HG03097 (cell line): ENCODE data around the gene GLOD4.
"Not testable (repeated sequence)": the region's sequence is repeated elsewhere in the genome, so short reads cannot be mapped to it uniquely, and the experiment has no call there.

Experiments
- ATAC-seq: cut with Tn5 transposase; IDR thresholded peaks from one replicate; pipeline ENCODE4 v1.9.1; 2021; ENCODE audit not compliant: unreplicated experiment, low FRiP score

GLOD4 gene

DNA sequence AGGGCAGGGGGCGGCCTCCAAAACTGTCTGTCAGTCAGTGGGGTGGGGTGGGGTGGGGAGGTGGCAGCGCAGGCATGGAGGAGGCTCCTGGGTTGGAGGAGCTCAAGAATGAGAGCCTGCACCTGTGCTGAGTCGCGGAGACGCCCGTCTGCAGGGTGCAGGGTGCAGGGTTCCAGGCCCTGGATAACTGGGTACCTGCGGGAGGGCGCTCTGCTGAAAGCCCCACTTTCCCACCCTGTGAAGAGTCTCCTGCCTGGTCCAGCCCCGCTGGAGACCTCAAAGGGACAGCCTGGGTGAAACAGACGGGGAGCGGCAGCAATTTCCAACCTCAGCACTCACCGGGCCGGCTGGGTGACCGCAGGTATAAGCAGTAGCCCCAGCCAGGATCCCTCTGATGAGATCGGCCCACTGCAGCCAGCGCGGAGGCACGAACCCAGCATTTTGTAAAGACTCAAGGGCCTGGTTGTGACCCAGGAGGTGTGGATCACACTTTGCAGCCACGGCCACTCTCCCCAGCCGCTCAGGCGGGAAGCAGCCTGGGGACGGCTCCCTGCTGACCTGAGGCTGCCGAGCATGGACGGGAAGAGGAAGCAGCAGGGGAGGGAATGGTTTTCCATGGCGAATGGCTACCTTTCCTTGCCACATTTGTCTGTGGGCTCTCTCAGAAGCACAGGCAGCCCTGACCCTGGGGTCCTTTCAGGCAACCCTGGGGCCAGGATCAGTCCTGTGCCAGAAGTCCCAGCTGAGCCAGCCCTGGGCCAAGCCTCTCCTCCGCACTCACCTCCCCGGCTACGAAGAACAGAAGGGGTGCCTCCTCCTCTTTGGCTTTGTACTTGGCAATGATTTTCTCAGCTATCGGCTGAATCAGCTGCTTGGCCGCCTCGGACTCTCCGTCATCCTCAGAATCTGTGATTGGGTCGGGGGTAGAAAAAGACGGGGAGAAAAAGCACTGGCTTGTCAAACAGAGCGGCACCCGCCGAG lies 21.1 kb upstream of the GLOD4 start:
- no peak for ATAC-seq

DNA sequence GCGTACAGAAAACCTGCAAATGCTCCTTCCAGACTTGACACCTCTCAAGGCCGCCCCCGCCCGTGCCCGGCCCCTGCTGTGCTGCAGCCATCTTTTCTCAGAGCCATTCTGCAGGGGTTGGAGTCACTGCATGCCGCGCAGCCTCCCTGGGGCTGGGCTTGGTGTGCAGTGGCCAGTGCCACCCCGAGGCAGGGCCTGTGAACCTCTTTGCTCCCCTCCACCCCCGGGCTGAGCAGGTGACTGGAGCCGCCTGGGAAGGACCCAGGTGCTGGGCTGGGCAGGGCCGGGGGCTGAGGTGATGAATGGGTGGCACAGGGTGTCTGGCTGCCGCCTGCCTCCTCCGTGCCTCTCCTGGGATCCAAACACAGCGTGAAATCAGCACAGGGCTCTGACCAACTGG lies 20.4 kb upstream of the GLOD4 start:
- ATAC-seq: no peak

DNA sequence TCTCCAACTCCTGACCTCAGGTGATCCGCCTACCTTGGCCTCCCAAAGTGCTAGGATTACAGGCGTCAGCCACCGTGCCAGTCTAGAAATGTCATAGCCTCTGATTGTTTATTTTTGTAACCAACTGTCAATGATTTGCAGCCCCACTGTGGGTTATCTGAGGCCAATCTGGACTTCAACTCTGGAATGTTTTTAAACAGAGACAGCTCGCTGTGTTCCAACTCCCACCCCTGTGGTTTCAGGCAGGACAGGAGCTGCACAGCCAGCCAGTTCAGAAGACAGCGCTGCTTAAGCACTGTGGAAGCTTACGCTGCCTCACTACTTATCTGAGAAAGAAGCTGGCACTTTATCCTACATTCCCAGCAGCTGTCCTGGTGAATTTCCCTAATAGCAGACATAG lies 19.6 kb upstream of the GLOD4 start:
- no peak for ATAC-seq

DNA sequence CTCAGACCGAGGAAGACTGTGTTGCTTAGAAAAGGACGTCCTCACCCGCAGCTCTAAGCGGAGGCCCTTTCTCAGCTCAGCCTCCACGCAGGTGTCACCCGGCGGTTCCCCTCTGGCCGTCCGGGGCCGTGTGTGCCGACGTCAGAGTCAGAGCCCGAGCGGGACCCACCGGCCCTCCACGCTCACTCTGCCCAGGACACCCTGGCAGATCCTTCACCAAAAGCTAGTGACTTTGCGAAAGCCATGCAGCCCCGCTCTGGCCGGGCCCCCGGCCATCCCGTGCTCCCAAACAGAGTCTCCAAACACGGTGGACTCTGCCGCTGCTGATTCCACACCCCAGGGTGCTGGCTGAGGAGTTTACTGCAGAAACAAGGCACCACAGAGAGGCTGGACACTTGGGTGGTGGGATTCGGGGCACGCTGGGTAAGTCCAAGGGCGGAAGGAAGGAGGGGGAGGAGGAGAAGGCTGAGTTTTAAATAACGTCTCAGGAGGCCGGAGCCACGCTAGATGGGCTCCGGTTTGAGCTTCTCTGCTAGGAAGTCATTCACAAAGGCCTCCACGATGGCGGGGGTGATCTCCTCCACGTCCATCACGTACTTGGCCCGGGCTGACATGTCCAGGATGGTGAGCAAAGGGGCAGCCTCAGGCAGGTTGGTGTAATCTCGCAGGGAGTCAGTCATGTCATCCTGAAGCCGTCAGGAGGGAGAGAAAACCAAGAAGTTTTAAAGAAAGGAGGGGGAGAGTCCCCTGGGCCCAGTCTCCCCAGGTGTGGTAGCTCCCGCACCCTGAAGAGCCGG lies 18.6 kb upstream of the GLOD4 start:
- no peak for ATAC-seq

DNA sequence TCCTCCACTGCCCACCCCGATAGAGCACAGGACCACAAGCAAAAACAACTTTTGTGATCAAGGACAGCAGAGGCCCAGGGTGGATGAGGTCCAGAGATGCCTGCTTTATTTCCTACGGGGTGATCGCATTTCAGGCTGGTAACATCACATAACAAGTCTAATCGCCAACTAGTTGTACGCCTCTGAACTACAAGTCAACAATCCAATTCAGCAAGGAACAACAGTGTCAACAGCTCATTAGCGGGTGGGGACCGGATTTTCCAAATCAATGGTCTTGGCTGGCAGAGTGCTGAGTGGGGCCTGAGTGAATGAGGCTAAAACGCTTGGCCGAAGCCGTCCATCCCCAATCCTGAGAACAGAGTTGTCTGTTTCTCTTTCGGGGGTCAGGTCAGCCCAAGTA lies 17.2 kb upstream of the GLOD4 start:
- no peak for ATAC-seq

DNA sequence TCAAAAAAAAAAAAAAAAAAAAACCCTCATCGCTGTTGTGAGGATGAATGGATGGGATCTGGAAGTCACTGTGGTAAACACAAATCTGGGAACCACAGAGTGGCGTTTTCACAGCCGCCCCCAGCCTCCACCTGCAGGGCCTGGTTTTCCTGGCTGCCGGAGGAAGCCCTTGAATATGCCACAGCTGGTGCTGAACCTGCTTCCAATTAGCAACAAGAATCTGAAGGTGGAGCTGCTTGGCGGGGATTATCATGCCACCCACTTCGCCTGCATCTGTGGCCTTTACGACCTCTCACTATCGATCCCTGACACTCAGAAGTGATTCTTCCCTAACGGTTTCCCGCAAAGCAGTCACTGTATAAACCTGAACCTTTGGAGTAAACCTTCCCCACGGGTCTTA lies 16.2 kb upstream of the GLOD4 start:
- no peak for ATAC-seq

DNA sequence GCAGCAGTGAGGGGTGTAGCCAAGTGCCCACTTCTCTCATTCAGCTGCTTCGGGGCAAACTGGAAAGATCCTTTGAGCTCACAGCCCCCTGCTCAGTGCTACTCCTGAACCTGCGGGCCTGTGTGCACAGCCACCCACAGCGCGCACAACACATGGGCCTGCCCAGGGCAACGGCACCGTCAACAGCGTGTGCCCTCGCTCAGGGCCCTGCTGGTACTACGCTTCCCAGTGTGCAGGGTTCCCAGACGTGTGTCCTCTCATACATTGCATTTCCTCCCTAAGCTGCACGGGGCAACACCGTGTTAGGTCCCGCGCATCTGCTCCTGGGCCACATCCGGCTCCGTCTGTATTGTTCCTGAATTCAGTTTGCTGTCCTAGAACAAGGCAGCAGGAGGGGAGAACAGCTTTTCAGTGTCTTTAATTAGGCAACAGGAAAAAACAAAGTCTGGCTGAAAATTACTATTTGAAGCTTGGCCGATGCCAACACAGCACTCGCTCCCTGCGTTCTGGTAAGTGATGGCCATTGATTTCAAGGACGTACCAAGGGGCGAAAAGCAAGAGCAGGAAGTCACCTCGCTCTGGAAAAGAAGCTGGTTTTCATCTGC lies 15.3 kb upstream of the GLOD4 start:
- ATAC-seq: no peak

DNA sequence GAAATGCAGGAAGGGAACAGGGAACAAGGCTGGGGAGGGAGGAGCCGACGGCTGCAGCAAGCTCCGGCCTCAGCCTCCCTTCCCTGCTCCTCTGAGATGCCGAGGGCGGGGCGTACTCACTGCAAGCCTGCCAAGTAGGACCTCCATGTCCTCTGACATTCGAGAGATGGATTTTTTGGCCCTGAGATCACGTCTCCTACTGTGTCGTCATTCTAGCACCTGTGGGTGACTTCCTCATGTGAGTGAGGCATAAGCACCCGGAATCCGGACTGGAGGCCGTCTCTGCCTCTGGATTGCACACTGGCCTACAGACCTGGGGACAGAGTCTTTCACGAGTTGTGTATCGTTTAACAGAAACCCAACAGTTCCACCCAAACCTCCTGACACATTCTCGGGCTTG lies 14.5 kb upstream of the GLOD4 start:
- no peak for ATAC-seq

DNA sequence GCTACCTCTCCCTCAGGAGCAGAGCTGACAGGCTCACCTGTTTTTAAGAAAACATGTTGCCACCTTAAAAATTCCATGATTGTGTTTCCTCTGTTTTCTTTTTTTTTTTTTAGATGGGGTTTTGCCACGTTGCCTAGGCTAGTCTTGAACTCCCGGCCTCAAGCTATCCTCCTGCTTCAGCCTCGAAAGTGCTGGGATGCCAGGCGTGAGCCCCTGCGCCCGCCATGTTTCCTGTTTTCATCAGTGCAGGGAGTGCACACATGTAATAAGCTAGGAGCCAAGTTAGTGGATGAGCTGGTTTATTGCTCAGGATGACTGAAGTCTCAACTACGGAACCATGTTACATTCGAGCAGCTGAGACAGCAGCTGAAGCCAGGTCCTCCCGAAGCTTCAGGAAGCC lies 13.6 kb upstream of the GLOD4 start:
- no peak for ATAC-seq

DNA sequence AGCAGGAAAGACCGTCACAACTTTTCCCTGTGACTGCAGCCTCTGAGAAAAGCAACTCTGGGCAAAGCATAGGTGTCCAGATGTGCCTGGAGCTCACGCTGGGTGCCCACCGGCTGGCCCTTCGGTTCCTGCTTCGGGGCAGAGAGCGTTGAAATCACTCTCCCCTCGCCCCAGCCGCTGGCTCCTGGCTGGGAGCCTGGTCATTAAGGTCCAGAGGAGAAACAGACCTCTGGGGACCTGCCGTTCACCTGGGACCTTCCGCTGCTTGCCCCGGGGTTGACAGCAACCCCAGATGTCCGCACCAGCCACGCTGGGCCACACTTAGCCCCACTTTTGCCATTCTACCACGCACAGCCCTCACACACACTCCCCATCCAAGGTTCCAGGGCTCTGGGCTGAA lies 13.2 kb upstream of the GLOD4 start:
- no peak for ATAC-seq

DNA sequence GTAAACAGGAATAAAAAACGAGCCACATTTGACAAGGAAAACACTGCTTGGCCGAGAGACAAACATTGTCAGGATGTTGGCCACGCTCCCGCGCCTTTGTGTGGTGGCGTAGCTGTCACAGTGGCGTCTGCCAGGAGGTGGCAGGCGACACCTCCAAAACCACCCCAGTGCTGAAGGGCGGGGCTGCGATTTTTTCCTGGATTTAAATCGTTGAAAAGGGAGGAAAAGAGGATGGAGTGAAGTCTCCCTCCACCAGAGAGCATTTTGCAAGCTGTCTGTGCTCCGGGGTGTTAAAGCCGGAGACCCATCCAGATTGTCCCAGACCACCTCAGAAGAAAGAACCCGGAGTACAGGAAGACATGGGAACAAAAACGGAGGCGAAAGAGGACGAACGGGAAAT lies 12.8 kb upstream of the GLOD4 start:
- no peak for ATAC-seq

DNA sequence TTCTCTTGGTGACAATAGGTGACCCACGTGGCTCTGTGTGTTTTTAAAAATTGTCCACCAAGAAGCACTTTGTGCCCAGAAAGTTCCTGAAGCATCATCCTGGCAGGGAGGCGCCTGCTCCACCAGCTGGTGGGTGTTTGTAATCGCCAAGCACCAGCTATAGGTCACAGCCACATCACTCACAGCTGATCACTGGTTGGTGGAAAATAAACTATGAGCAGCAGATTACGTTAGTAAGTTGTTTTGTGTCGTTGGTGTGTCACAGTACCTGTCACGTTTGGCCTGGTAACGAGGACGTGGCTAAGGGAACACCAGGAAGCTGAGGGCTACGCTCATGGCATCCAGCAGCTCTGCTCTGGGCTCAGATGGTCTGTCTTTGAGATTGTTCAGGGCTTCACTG lies 10.2 kb upstream of the GLOD4 start:
- ATAC-seq: no peak

DNA sequence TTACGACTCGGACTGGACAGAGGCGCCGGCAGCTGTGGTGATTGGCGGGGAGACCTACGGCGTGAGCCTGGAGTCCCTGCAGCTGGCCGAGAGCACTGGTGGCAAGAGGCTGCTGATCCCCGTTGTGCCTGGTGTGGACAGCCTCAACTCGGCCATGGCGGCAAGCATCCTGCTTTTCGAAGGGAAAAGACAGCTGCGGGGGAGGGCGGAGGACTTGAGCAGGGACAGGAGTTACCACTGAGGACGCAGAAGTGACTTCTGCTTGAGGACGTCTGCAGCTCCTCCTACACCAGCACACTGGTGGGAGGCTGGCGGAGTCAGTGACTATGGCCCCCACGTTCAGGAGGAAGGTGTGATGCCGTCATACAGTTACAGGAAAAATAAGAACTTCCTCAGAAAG lies 9.7 kb upstream of the GLOD4 start:
- ATAC-seq: no peak

DNA sequence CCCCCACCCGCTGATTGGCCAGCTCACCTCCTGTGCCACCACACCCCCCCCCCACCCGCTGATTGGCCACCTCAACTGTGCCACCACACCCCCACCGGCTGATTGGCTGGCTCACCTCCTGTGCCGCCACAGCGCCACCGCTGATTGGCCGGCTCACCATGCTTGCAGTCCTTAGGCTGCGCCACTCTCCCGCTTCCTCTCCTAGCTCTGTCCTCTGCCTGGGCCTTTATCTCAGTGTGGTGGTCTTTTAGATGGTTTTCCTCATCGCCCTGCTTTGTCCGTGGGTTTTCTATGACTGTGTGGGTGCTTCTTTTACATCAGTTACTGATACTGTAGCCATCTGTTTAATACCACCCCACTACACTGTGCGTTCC lies 8.8 kb upstream of the GLOD4 start:
- not testable (repeated sequence) for ATAC-seq

DNA sequence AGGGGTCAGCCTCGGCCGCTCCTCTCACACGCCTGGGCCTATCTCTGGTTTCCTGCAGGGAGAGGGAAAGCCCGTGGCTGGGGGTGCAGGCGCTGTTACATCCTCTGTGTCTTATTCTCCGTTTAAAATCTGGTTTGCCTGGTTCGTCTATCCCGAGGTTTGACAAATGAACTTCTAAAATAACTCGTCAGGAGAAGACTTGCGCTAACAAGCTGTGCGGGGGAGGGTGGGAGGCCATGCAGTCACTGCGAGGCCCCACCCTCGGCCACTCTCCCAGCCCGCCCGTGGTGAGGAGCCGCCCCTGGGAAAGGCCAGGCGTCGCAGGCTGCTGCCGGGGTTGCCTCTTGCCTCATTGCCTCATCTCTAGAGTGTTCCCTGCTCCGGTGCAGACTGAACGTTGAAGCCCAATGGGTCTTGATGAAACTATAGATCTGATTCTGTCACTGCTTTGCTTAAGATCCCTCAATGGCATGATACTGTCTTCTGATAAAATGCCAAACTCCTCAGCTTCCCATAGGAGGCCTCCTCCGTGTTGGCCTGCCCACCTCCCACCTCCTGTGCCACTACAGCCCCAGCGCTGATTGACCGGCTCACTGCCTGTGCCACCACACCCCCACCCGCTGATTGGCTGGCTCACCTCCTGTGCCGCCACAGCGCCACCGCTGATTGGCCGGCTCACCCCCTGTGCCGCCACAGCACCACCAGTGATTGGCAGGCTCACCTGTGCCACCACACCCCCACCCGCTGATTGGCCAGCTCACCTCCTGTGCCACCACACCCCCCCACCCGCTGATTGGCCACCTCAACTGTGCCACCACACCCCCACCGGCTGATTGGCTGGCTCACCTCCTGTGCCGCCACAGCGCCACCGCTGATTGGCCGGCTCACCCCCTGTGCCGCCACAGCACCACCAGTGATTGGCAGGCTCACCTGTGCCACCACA lies 8.1 kb upstream of the GLOD4 start:
- not testable (repeated sequence) for ATAC-seq

DNA sequence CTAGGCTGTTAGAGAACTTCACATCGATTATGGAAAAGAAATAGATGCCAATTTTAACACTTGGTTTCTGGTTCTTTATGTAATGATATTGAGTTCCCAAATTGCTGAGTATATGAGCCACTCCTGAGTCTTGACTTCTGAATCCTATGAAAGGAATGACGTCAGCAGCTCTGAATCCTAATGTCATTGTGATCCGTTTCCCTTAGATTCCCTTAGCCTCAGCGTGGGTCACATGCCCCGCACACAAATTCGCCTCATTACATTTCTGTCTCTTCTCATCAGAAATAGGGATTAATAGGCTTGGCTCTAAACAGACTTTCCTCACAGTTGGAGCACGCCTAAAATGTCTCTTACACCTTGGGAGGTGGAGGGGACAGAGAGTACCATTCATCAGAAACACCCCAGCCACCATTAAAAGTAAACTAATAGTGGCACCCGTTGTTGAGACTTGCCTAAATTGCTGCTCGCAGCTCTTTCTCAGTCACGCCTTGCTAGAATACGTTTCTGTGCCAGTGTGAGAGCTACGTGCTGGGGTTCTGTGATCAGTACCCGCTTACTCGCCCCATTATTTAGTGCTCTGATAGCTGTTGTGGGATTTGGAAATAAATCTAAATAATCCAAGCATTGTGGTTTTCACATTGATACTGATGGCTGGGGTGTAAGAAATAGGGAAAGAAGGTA lies 7.2 kb upstream of the GLOD4 start:
- no peak for ATAC-seq

DNA sequence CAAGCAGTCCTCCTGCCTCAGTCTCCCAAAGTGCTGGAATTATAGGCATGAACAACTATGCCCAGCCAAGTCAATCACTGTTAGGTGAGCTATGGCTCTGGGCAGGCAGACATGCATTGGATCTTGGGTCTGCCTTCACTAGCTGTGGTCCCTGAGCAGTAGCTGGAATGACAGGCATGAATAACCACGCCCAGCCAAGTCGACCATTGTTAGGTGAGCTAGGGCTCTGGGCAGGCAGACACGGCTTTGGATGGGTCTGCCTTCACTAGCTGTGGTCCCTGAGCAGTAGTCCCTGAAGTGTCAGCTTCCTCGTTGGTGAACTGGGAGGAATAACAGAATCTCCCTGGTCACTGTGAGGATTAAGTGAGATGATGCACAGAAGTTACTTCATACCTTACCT lies 6.5 kb upstream of the GLOD4 start:
- no peak for ATAC-seq

DNA sequence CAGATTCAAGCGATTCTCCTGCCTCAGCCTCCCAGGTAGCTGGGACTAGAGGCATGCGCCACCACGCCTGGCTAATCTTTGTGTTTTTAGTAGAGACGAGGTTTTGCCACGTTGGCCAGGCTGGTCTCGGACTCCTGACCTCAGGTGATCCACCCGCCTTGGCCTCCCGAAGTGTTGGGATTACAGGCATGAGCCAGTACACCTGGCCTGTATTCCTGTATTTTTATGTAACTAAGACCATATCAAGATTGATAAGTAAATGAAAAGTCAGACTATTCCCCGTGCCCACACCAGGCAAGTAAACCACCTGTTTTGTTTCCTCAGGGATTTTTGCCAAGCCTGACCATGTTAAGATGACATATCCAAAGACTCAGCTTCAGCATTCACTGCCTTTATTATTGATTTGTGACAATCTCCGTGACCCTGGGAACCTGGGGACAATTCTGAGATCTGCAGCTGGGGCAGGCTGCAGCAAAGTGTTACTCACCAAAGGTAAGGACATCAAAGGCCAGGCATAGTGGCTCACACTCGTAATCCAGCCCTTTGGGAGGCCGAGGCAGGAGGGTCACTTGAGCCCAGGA lies 5.7 kb upstream of the GLOD4 start:
- ATAC-seq: no peak

DNA sequence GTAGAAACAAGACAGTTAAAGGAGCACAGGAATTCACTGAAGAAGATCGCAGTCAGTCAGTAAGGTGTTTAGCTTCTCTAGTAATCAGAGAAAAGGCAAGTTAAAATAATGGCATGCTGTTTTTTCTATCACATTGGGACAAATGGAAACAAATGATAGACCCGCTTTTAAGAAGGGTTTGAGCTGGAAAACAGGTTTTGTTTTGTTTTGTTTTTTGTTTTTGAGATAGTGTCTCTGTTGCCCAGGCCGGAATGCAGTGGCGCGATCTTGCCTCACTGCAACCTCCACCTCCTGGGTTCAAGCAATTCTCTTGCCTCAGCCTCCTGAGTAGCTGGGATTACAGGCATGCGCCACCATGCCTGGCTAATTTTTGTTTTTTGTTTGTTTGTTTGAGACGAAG lies 3.8 kb upstream of the GLOD4 start:
- ATAC-seq: not testable (repeated sequence)
